CD4-positive, alpha-beta T cell treated with Interleukin-12 subunit alpha and Interleukin-12 subunit beta, for 1 hour (primary cell): Measurements from ENCODE around the gene E2F2.
"Not testable (repeated sequence)": the region's sequence is repeated elsewhere in the genome, so short reads cannot be mapped to it uniquely, and the experiment has no call there.

Experiments
- DNase-seq: peaks from one replicate; pipeline ENCODE4 v3.0.0-alpha.2; 2020

Gene E2F2

GRCh38 chr1:23522244-23522982, 8.6 kb downstream of the E2F2 start:
- DNase-seq, result no peak

GRCh38 chr1:23521588-23521987, 9.4 kb downstream of the E2F2 start:
- no peak for DNase-seq

- no peak for DNase-seq
Observed at GRCh38 chr1:23517581-23517980, 13.5 kb downstream of the E2F2 start.

GRCh38 chr1:23515905-23516304, 15.1 kb downstream of the E2F2 start:
- no peak for DNase-seq

GRCh38 chr1:23514111-23514679, 16.8 kb downstream of the E2F2 start:
- DNase-seq, result no peak

GRCh38 chr1:23509896-23510295, 21.1 kb downstream of the E2F2 start:
- no peak for DNase-seq

- no peak for DNase-seq
Observed at GRCh38 chr1:23506376-23507107, 24.5 kb downstream of the E2F2 start.

GRCh38 chr1:23505851-23506250, 25.2 kb downstream of the E2F2 start:
- DNase-seq, result no peak

GRCh38 chr1:23504156-23504555, 26.9 kb downstream of the E2F2 start:
- not testable (repeated sequence) for DNase-seq

- DNase-seq, result no peak
Observed at GRCh38 chr1:23502951-23503350, 28.1 kb downstream of the E2F2 start.

- DNase-seq, result no peak
Observed at GRCh38 chr1:23500466-23500865, 30.6 kb downstream of the E2F2 start.

- DNase-seq, result no peak
Observed at GRCh38 chr1:23497777-23498439, 33.1 kb downstream of the E2F2 start.

GRCh38 chr1:23496490-23497181, 34.4 kb downstream of the E2F2 start:
- DNase-seq, result no peak

GRCh38 chr1:23494836-23495235, 36.2 kb downstream of the E2F2 start:
- DNase-seq, result not testable (repeated sequence)

GRCh38 chr1:23492776-23493175, 38.3 kb downstream of the E2F2 start:
- DNase-seq, result not testable (repeated sequence)

GRCh38 chr1:23492132-23492720, 38.8 kb downstream of the E2F2 start:
- no peak for DNase-seq

- no peak for DNase-seq
Observed at GRCh38 chr1:23489842-23490241, 41.2 kb downstream of the E2F2 start.

GRCh38 chr1:23485002-23485332, 46.1 kb downstream of the E2F2 start:
- DNase-seq, result no peak

- peak; percentile 94 for DNase-seq
Observed at GRCh38 chr1:23484253-23485001, 46.6 kb downstream of the E2F2 start.

- no peak for DNase-seq
Observed at GRCh38 chr1:23483321-23484252, 47.4 kb downstream of the E2F2 start, which contains the start of gene ASAP3. TSS of gene ASAP3 (minus strand) at chr1:23484179. CDS start at chr1:23484133, 46 bp downstream.

- no peak for DNase-seq
Observed at GRCh38 chr1:23481904-23482303, 49.1 kb downstream of the E2F2 start.
